Measurements from ENCODE around the gene LMBRD2.

DNA sequence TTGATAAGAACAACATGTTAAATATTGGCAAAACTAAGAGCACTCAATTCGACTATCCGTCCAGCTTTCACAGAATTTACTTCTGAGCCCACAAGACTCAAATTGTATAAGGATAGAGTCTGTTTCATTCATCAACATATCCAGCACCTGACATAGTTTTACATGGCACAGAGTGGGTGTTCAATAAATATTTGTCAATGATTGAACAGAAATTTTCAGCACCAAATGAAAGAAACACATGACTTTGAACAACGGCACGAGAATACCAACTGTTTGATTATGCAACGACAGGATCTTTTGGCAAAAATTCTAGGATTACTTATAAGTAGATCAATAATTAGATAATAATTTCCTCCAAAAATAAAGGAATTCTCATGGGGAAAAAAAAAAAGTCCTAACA, 42.1 kb upstream of the LMBRD2 start:
- TF ChIP-seq, protein P1, sequence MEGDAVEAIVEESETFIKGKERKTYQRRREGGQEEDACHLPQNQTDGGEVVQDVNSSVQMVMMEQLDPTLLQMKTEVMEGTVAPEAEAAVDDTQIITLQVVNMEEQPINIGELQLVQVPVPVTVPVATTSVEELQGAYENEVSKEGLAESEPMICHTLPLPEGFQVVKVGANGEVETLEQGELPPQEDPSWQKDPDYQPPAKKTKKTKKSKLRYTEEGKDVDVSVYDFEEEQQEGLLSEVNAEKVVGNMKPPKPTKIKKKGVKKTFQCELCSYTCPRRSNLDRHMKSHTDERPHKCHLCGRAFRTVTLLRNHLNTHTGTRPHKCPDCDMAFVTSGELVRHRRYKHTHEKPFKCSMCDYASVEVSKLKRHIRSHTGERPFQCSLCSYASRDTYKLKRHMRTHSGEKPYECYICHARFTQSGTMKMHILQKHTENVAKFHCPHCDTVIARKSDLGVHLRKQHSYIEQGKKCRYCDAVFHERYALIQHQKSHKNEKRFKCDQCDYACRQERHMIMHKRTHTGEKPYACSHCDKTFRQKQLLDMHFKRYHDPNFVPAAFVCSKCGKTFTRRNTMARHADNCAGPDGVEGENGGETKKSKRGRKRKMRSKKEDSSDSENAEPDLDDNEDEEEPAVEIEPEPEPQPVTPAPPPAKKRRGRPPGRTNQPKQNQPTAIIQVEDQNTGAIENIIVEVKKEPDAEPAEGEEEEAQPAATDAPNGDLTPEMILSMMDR (IDR thresholded peaks at IDR 0.05; ENCODE audit: control extremely low read depth in 1 of 3, insufficient read depth in 1 of 3, low read depth in 1 of 3, low read length in 3 of 3), result no peak
- TF ChIP-seq CREB1 (IDR thresholded peaks at IDR 0.05) (no peak), TEAD4 (IDR thresholded peaks at IDR 0.05; ENCODE audit: low read depth, low read length) (no peak), POLR2AphosphoS5 (IDR thresholded peaks at IDR 0.05; ENCODE audit: low read depth, low read length) (no peak), EZH2 (IDR thresholded peaks at IDR 0.05; ENCODE audit: low read depth, low read length, severe bottlenecking) (no peak)

All from H1 (cell line).